Neutrophil (primary cell): ENCODE data around the gene RAMP3.

Experiments used
- H3K27ac ChIP-seq: fragments of 200-600 bp; sonication (generic); 2 replicates; pipeline ENCODE4 v1.5.1; 2016; ENCODE audit warnings: mild to moderate bottlenecking, moderate library complexity
- H3K27me3 ChIP-seq: fragments of 200-600 bp; sonication (generic); 2 replicates; pipeline ENCODE4 v1.6.0; 2016; ENCODE audit warnings: mild to moderate bottlenecking
- H3K36me3 ChIP-seq: fragments of 200-600 bp; sonication (generic); 2 replicates; pipeline ENCODE4 v1.5.1; 2017
- H3K4me1 ChIP-seq, 2 experiments: fragments of 200-600 bp in 1 of 2; sonication (generic) in 1 of 2; 1 replicate in 1 of 2; 2 replicates in 1 of 2; pipeline versions ENCODE4 v1.5.1 to v1.6.1; 2013 to 2016; ENCODE audit warnings: low read depth in 1 of 2, low read length in 1 of 2, mild to moderate bottlenecking in 1 of 2, moderate library complexity in 1 of 2; ENCODE audit not compliant: control insufficient read depth in 1 of 2, insufficient read depth in 1 of 2
- H3K4me3 ChIP-seq, 2 experiments: fragments of 200-600 bp in 1 of 2; sonication (generic) in 1 of 2; 1 replicate in 1 of 2; 2 replicates in 1 of 2; pipeline ENCODE4 v1.5.1; 2013 to 2016; ENCODE audit warnings: low read depth in 1 of 2, low read length in 1 of 2, mild to moderate bottlenecking in 1 of 2, moderate library complexity in 1 of 2
- H3K9me3 ChIP-seq: fragments of 200-600 bp; sonication (generic); 2 replicates; pipeline ENCODE4 v1.5.1; 2016
- TF ChIP-seq, protein P1 (sequence below): fragments of 200-600 bp; sonication (generic); IDR thresholded peaks from 2 replicates; pipeline ENCODE4 v1.5.1; 2016; ENCODE audit warnings: antibody characterized with exemption

The RAMP3 gene

DNA sequence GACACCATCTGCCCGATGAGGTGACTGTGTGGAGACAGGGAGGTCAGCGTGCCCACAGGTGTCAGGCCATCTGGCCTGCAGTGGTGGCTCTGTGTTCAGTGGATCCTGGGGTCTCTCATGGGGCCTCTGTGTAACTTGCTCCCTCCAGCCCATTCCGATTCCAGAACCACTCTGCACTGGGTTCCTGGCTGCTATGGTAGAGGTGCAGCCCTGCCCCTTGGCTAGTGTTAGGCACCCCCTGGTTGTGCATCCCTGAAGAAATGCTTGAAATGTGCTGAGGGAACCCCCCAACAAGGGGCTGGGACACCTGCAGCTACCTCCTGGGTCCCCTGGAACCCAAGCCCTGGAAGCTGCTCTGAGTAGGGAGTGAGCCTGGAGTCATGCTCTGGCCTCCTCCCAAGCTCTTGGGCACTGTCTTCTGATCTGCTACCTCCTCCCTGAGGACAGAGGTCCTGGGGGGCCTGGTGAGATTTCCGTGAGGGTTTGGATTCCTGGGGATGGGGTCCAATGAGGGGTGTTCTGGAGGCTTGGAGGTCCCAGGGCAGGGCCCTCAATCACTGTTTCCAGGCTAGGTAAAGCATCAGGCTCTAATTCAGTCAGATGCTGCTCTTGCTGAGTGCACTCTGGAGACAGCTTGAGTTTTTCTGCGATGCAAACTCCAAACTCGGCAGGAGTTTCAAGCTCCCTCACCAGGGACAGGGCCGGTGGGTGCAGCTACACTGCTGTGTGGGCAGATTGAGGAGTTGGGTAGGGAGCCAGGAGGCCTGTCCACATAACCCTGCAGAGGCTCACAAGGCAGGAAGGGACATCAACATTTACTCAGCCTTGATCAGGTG is 27.7 kb downstream of the RAMP3 start:
- no peak overlapping the region for H3K4me3 ChIP-seq
- peaks cover 1 to 8% of the 10 kb centered on the region in 2 experiments for H3K4me1 ChIP-seq
- H3K9me3 ChIP-seq = no peaks in the 10 kb centered on the region
- H3K36me3 ChIP-seq = peaks cover 29% of the 10 kb centered on the region
- TF ChIP-seq, protein P1, sequence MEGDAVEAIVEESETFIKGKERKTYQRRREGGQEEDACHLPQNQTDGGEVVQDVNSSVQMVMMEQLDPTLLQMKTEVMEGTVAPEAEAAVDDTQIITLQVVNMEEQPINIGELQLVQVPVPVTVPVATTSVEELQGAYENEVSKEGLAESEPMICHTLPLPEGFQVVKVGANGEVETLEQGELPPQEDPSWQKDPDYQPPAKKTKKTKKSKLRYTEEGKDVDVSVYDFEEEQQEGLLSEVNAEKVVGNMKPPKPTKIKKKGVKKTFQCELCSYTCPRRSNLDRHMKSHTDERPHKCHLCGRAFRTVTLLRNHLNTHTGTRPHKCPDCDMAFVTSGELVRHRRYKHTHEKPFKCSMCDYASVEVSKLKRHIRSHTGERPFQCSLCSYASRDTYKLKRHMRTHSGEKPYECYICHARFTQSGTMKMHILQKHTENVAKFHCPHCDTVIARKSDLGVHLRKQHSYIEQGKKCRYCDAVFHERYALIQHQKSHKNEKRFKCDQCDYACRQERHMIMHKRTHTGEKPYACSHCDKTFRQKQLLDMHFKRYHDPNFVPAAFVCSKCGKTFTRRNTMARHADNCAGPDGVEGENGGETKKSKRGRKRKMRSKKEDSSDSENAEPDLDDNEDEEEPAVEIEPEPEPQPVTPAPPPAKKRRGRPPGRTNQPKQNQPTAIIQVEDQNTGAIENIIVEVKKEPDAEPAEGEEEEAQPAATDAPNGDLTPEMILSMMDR = no peak
- H3K27me3 ChIP-seq = peaks cover 8% of the 10 kb centered on the region
- peak overlapping the region; percentile 41 for H3K27ac ChIP-seq

DNA sequence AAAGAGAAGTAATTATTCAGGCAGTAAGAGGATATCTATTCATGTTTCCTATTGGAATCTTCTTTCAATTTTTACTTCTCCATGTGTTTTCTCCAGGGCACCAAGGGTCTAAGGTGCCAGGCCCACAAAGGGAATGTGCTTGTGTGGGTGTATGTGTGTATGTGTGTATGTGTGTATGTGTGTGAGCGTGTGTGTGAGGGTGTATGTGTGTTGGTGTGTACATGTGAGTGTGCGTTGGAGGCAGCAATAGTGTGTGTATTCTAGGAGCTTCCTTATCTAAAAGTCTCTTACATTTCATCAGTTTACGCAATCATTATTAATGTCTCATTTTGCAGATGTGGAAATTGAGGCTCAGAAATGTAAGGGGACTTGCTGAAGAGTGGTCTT is 28.3 kb downstream of the RAMP3 start:
- H3K27me3 ChIP-seq = peaks cover 8% of the 10 kb centered on the region
- TF ChIP-seq, protein P1 = no peak

DNA sequence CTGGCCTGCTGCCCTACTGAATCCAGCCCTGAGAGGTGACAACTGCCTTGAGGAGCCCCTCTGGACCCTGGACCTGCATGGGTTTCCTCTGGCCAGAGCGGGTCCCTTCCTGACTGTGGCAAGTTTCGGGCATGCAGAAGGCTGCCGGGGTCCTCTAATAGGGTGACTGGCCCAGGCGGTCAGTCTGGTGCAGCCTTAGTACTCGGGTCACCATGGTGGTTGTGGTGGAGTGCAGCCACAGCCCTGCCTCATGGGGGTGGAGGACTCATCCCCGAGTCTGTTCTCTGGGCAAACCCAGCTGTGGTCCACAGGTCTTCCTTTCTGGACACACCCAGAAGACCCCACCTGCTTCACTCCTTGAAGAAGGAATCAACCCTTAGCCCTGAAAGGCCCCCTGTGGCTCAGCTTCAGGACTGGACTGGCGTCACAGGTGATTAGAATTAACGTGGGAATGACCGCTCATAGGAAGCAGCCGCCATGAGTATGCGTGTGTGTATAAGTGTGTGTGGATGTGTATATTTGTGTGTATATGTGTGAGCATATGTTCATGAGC is 28.7 kb downstream of the RAMP3 start:
- Histone ChIP-seq H3K36me3 (peaks cover 34% of the 10 kb centered on the region), H3K27ac (peak overlapping the region; percentile 54), H3K27me3 (peaks cover 8% of the 10 kb centered on the region), H3K4me3 (no peak overlapping the region), H3K4me1 (peaks cover 12 to 19% of the 10 kb centered on the region in 2 experiments), H3K9me3 (no peaks in the 10 kb centered on the region)
- TF ChIP-seq, protein P1 = no peak

More for the DNA sequence above, 28.3 kb downstream of the RAMP3 start:
- H3K27ac ChIP-seq = peak overlapping the region; percentile 41
- H3K4me1 ChIP-seq = peaks cover 7 to 14% of the 10 kb centered on the region in 2 experiments
- no peak overlapping the region for H3K4me3 ChIP-seq
- H3K9me3 ChIP-seq = no peaks in the 10 kb centered on the region
- peaks cover 33% of the 10 kb centered on the region for H3K36me3 ChIP-seq

DNA sequence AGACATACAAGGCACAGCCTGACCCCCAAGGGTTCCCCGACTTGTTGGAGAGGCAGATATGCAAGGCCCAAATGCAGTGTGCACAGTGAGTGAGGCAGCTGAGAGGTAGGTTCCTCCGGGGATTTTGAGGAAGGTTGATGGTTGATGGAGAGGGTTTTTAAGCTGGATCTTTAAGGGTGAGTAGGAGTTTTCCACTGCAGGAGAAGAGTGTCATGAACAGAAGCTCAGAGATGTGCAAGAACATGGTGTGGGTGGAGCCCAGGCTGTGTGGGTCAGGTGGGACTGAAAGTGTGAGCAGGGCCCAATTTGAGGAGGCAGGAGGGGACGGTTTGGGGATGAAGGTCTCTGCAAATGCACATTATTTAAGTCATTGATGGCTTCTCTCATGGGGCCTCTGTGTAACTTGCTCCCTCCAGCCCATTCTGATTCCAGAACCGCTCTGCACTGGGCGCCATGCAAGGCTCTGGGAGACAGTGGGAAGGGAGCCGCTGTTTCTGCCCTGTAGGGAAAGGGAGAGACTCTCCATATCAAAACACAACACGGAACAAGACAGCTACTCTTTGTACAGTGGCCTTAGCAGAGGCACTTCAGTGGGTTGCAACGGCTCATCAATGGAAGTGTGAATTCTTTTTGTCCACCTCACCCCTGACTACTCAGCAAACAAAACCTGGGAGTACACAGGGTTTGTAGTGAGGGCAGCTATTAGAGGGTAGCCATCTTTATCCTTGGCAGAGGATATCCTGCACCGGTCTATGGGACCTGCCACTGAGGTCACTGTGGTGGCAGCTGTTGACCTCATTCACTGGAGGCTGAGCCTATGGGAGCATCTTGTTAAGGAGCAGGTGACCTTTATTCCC is 29.7 kb downstream of the RAMP3 start:
- Histone ChIP-seq H3K4me3 (no peak overlapping the region), H3K36me3 (peaks cover 34% of the 10 kb centered on the region), H3K4me1 (peaks cover 19 to 21% of the 10 kb centered on the region in 2 experiments), H3K27me3 (peaks cover 4% of the 10 kb centered on the region), H3K9me3 (no peaks in the 10 kb centered on the region), H3K27ac (peak overlapping the region; percentile 54)
- TF ChIP-seq, protein P1 = no peak

DNA sequence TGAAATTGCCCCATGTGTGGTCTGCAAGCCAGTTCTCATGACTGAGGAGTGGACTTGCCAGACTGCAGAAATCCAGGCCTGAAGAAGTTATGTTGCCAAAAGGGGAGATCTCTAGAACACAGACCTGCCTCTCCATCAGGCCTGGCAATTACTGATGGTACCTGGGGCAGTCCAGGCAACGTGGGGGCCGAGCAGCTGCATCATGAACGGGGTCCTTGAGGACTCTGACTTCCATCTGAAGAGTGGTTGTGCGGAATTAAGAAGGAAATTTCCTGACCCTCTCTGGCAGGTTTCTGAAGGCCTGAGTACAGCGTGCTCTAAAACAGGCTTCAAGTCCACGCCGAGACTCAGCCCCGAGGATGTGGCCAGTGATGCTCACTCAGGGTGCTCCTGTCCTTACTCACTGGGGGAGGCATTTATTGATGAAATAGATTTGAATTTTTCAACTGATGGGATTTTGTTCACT is 30.4 kb downstream of the RAMP3 start:
- no peaks in the 10 kb centered on the region for H3K27me3 ChIP-seq
- no peak overlapping the region for H3K4me3 ChIP-seq
- peaks cover 24% of the 10 kb centered on the region in 2 experiments for H3K4me1 ChIP-seq
- H3K36me3 ChIP-seq = peaks cover 34% of the 10 kb centered on the region
- TF ChIP-seq, protein P1 = no peak
- peak overlapping the region; percentile 54 for H3K27ac ChIP-seq
- H3K9me3 ChIP-seq = no peaks in the 10 kb centered on the region
